Parathyroid adenoma (tissue), 2 donors: ENCODE data around the gene HOXA13.

Source experiments
- H2AFZ ChIP-seq: fragments of 300-600 bp; sonication (generic); one replicate; pipeline ENCODE4 v1.7.0; 2017; ENCODE audit warnings: antibody characterized with exemption, mild to moderate bottlenecking
- H3K27ac ChIP-seq: fragments of 300-600 bp; sonication (generic); one replicate; pipeline ENCODE4 v1.7.0; 2017
- H3K27me3 ChIP-seq: fragments of 300-600 bp; sonication (generic); one replicate; pipeline ENCODE4 v1.7.0; 2017; ENCODE audit warnings: low read length; ENCODE audit not compliant: control insufficient read depth, insufficient read depth
- H3K36me3 ChIP-seq: fragments of 300-600 bp; sonication (generic); one replicate; pipeline ENCODE4 v1.7.0; 2017; ENCODE audit warnings: low read length; ENCODE audit not compliant: control insufficient read depth, insufficient read depth
- H3K4me1 ChIP-seq: fragments of 300-600 bp; sonication (generic); one replicate; pipeline ENCODE4 v1.7.0; 2017; ENCODE audit warnings: control low read depth
- H3K4me2 ChIP-seq: fragments of 300-600 bp; sonication (generic); one replicate; pipeline ENCODE4 v1.7.0; 2017; ENCODE audit warnings: low read length
- H3K4me3 ChIP-seq: fragments of 300-600 bp; sonication (generic); one replicate; pipeline ENCODE4 v1.7.0; 2017; ENCODE audit warnings: low read depth, low read length
- H3K79me2 ChIP-seq: fragments of 300-600 bp; sonication (generic); one replicate; pipeline ENCODE4 v1.7.0; 2017; ENCODE audit warnings: control low read depth
- H3K9ac ChIP-seq: fragments of 300-600 bp; sonication (generic); one replicate; pipeline ENCODE4 v1.7.0; 2017; ENCODE audit warnings: mild to moderate bottlenecking
- H3K9me3 ChIP-seq: fragments of 300-600 bp; sonication (generic); one replicate; pipeline ENCODE4 v1.7.0; 2017; ENCODE audit warnings: low read length; ENCODE audit not compliant: control insufficient read depth
- CTCF ChIP-seq: fragments of 300-600 bp; sonication (generic); IDR thresholded peaks from one replicate; pipeline ENCODE4 v1.7.0; 2017; ENCODE audit warnings: antibody characterized with exemption, mild to moderate bottlenecking
- donor health status: primary hyperparathyroidism.

HOXA13 gene

GRCh38 chr7:27199849-27200760, at the start of gene HOXA13:
TSS of gene HOXA13 (minus strand) at chr7:27200091. CDS start at chr7:27200077, 14 bp downstream.
- no peak within 1 kb of the TSS for H3K9ac ChIP-seq
- no peak within 1 kb of the TSS for H3K27ac ChIP-seq
- H3K36me3 ChIP-seq: no peaks in the 10 kb centered on the region
- no peak within 1 kb of the TSS for H3K4me2 ChIP-seq
- peaks cover 13% of the 10 kb centered on the region for H3K27me3 ChIP-seq
- H3K4me3 ChIP-seq: no peak within 1 kb of the TSS
- no peaks in the 10 kb centered on the region for H3K9me3 ChIP-seq
- no peaks in the 10 kb centered on the region for H3K4me1 ChIP-seq
- H3K79me2 ChIP-seq: no peaks in the 10 kb centered on the region
- no peak within 1 kb of the TSS for H2AFZ ChIP-seq
- no peak for TF ChIP-seq CTCF

GRCh38 chr7:27248911-27249723, 49.2 kb upstream of the HOXA13 start:
- TF ChIP-seq CTCF: no peak
- Histone ChIP-seq H3K4me1 (no peaks in the 10 kb centered on the region), H2AFZ (no peak overlapping the region), H3K4me3 (no peak overlapping the region), H3K79me2 (no peaks in the 10 kb centered on the region), H3K27ac (no peak overlapping the region), H3K4me2 (no peak overlapping the region), H3K27me3 (peaks cover 23% of the 10 kb centered on the region), H3K9ac (no peak overlapping the region), H3K36me3 (no peaks in the 10 kb centered on the region), H3K9me3 (no peaks in the 10 kb centered on the region)

GRCh38 chr7:27248427-27248806, 48.5 kb upstream of the HOXA13 start:
- no peak overlapping the region for H3K4me3 ChIP-seq
- peaks cover 30% of the 10 kb centered on the region for H3K27me3 ChIP-seq
- H3K9me3 ChIP-seq: no peaks in the 10 kb centered on the region
- H3K4me2 ChIP-seq: no peak overlapping the region
- H3K27ac ChIP-seq: no peak overlapping the region
- TF ChIP-seq CTCF: no peak
- no peaks in the 10 kb centered on the region for H3K36me3 ChIP-seq
- H2AFZ ChIP-seq: no peak overlapping the region
- H3K4me1 ChIP-seq: no peaks in the 10 kb centered on the region
- no peaks in the 10 kb centered on the region for H3K79me2 ChIP-seq
- H3K9ac ChIP-seq: no peak overlapping the region

- Histone ChIP-seq H3K27me3 (peaks cover 36% of the 10 kb centered on the region), H3K4me1 (no peaks in the 10 kb centered on the region), H3K9me3 (no peaks in the 10 kb centered on the region), H3K9ac (no peak overlapping the region), H3K79me2 (no peaks in the 10 kb centered on the region), H2AFZ (no peak overlapping the region), H3K4me3 (no peak overlapping the region), H3K27ac (no peak overlapping the region), H3K4me2 (no peak overlapping the region), H3K36me3 (no peaks in the 10 kb centered on the region)
- no peak for TF ChIP-seq CTCF
These were observed 47.8 kb upstream of the HOXA13 start for GRCh38 chr7:27247452-27248426.
